Measurements from ENCODE around the gene PPP1R10.

The PPP1R10 gene

DNA sequence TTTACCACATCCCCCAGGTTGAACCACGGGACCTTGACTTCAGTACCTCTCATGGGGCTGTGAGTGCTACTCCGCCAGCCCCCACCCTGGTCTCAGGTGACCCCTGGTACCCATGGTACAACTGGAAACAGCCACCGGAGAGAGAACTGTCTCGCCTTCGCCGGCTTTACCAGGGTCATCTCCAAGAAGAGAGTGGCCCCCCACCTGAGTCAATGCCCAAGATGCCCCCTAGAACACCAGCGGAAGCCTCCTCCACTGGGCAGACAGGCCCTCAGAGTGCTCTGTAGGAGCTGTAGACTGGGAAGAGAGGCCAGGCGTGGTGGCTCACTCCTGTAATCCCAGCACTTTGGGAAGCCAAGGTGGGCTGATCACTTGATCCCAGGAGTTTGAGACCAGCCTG is 8.5 kb upstream of the PPP1R10 start:
- no peak for DNase-seq (ENCODE audit: extremely low read depth in 1 of 2, low read depth in 1 of 2)

DNA sequence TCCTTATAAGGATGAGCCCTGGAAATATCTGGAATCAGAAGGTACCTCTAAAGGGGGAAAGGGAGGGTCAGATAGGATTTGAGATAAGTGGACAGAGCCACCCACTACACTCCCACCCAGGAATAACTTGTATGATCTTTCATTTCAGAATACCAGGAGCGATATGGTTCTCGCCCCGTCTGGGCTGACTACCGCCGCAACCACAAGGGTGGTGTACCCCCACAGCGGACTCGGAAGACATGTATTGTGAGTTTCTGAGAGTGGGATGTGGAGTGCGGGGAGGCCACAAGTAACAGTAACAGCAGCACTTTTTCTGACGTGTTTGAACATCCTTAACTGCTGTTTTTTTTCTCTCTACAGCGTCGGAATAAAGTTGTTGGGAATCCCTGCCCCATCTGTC is 2.5 kb upstream of the PPP1R10 start:
- DNase-seq (ENCODE audit: extremely low read depth in 1 of 2, low read depth in 1 of 2) = no peak

DNA sequence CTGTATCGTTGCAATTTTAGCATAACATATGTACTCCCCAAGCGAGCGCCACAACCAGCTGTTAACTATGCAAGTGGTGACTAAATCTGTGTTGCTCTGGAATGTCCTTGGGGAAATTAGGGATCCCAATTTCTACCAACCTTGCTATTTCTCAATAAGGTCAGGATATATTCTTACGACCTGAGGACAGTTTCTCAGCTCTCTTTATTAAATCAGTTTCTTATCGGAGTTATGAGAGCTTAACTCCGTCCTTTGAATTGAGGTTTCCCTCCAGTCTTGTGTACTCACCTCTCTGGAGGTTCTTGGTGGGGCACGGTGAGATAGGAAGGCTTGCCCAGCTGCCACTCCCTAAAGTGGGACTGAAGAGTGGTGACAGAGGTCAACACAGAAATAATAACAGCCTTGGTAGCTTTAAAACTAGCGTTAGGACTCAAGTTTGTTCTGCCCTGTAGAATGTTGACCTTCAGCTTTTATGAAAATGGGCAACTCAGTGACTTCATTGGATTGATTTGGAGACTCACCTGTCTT is 1.3 kb upstream of the PPP1R10 start:
- no peak for DNase-seq (ENCODE audit: extremely low read depth in 1 of 2, low read depth in 1 of 2)

DNA sequence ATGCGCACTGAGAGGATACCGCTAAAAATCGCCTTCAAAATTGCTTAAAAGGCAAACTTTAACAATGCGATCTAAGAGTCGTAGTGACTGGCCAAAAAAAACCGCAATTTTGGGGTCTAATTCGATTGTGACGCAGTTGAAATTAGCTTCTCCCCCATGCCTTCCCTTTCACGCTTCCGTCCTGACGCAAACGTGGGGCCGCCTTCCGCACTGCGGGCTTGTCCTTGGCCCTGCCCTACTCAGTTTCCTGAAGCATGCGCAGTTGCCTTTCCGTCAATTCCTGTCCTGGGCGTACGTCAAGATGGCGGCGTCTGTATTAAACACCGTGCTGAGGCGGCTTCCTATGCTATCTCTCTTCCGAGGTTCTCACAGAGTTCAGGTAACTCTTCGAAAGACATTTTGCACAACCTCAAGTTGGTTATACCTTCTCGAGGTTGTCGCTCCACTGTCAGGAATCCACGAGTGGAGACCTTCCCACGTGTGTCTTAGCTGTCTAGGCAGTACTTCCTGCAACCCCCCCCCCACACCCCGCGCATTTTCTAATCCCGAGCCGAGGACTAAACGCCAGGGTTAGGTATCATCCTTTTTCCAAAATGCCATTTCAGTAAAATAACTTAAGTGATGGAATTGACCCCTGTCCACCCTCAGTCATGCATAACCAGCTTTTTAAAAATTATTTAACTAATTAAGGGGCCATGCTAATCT is 674 bp upstream of the PPP1R10 start, which contains the start of gene MRPS18B:
MRPS18B (plus strand) TSS at position 276 of the 705 bp plus-strand sequence; CDS start at position 302, 26 bp downstream.
- DNase-seq (ENCODE audit: extremely low read depth in 1 of 2, low read depth in 1 of 2) = peak; percentile 95 to 99

DNA sequence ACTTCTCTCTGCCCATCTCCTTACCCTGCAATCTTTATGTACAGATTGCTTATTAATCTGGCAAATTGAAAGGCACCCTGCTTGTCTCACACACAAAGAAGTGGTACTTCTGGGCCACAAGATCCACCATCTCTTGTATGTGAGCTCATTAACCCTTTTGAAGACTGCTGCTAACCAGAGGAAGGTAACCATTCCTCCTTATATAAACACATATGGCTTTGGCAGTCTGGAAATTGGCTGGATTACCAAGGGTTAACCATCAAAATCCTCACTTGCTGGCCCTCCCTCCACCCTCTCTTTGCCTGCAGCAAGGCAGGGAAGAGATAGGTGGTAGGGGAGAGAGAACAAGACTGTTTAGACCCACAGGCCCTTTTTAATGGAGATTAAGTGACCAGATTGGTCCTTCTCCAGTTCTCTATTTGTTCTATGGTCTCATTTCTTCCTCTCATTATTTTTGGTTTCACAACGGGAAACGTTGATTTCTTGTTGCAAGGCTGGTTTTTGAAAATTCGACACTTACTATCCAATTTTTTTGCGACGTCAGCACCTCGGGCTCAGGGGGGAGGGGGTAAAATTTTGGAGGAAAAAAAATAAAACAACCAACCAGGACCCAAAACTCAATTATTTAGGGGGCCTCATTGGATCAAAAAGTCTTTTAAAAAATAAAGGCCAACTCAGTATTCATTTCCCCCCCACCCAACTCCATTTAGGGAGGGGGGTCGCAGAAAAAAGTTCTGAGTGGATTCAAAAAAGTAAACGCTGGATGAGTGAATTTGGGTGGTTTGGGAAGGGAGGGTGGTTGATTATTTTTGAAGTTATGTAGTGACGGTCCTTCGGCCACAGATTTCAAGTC is 859 bp downstream of the PPP1R10 start:
- no peak for DNase-seq (ENCODE audit: extremely low read depth in 1 of 2, low read depth in 1 of 2)

DNA sequence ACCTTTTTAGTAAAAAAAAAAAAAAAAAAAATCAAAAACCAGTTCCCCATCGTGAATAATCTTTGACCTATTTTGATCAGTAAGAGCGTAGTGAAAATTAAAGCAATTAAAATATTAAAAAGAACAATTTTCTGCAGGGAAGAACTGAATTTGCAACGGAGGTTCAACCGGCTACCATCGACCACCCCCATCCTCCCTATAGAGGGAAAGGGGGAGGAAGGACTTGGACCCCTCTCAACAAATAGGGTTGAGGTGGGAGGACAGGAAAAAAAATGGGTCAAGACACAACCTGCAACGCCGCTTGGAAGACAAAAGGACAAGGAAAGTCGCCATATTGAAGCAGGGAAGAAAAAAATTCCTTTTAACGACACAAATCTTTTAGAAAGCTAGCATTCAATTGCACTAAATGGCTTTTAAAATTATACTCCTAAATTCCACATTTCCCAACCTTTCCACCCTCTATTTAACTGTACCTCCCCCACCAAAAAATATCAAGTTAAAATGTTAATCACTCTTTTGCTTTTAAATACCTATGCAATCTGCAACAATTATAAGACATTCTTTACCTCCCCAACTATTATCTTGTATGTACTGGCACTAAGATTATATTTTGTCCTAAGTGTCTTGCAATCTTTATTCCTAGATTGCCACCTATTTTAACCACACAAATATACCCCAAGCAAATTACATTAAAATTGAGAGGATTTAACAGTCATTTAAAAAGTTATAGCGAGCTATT is 1.7 kb downstream of the PPP1R10 start:
- DNase-seq (ENCODE audit: extremely low read depth in 1 of 2, low read depth in 1 of 2) = no peak

DNA sequence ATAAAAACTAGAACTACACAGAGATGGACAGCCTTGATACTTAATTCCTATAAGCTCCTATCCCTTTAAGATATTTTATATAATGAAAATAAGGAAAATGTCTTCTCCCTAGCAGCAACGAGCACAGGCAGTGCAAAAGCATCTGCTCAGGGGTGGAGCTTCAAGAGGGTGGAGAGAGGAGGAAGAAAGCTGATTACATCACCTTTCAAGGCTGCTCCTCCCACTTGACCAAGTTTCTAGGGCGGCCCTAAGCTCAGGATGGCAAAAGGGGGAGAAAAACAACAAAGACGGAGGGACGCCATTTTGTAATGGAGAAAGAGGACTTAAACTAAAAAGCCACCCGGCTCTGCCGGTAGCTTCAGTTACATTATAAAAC is 2.2 kb downstream of the PPP1R10 start:
- peak; percentile 62 to 78 for DNase-seq (ENCODE audit: extremely low read depth in 1 of 2, low read depth in 1 of 2)

DNA sequence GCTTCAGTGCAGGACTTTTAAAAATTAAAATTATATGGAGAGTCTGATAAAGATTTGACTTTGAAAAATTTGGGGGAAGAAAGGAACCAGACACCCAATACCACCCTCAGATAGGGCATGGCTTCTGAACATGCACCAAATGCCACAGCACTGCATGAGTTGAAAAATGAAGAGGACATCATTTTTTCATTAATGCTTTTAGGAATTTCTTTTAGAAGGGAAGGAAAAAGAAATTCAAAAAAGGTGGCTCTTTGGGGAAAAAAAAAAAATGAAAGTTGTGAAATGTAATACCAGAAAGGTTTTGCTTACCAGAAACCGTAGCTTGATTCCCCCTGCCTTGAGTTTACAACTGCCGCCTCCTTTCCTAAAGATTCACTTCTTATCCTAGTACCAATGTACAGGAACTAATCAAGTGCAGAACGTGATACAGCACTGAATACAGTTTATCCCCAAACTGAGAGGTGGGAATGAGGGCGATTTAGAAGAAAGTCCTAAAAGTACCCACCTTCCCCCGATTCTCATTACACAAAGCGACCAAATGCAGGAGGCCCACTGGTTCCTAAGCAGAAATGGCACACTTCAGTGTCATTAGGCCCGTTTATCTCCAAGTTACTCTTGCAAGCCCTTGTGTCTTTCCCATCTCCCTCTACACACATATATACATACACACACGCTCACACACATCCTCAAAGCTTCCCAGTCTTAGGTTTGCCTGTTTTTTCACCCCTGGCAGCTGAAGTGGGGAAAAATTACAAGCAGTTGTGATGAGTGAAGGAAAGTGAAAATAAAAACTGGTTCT is 2.8 kb downstream of the PPP1R10 start:
- DNase-seq (ENCODE audit: extremely low read depth in 1 of 2, low read depth in 1 of 2) = no peak

DNA sequence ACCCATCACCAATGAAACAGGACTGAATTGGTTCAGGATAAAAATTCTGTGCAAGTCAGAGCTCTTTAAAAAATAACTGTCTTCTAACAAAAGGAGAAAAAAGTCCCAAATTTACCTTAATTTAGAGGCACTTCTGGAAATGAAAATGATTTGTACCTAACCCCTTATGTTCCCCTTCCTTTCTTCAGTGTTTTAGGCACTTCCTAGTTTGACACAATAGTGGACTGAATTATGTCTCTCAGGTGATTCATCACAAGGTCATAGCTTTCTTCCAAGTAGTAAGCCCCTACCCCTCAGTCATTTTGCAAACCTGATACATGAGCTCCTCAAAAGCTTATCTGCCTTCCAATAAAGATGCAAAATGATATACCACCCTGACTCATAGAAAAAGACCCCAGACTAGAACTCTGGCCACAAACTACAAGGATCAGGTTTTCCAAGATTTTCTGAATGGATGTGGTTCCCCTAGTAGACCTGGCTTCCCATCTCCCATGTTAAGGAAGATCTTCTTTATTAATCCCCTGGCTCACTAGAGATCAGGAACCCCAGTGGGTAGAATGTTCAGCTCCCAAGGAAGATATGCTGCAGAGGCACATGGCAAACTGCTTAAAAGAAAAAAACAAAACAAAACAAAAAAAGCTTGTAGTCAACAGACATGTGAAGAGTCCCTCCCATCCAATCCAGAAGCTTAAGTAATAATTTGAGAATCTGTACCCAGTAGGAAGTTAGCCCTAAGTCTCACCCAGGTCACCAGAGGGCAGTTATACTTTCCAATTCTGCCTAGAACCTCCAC is 3.6 kb downstream of the PPP1R10 start:
- DNase-seq (ENCODE audit: extremely low read depth in 1 of 2, low read depth in 1 of 2) = no peak

DNA sequence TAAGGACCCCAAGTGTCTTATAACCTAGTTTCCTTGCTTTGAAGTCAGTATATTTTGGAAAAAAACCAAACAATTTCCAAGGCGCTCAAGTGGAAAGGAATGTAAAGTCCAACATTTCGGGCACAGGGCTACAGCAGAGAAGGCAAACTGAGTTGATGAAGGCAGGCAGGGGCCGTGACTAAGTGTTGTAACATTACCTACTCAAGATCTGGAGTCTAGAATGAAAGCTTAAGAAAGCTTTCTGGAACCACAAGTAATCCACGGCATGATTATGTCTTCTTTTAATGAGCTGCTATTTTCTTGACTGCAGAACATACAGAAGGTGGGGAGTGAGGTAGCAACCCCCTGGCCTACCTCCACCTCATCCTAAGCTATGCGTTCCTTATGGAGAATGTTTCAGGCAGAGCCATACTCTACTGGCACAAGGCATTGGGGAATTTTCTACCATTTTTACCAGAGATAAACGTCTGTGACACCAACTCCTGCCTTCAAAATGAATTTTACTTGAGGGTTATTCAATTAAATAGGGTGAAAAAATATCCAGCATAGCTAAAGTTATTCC is 4.3 kb downstream of the PPP1R10 start:
- no peak for DNase-seq (ENCODE audit: extremely low read depth in 1 of 2, low read depth in 1 of 2)

DNA sequence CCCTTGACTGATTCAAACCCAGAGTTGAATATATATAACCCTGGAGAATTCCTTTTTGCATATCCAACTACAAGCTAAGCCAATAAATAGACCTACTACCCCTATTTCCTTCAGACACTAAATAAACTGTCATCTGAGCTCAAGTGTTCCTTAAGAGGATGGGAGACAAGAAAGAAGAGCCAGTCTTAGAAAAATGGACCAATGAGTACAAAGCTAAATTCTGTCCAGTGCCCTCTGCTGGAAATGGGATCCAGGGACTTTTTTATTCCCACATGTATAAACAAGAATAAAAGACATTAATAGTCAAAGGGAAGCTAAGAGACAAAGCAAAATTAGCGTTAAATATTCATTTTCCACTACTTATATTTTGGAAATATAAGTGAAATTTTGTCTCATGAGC is 4.8 kb downstream of the PPP1R10 start:
- no peak for DNase-seq (ENCODE audit: extremely low read depth in 1 of 2, low read depth in 1 of 2)

DNA sequence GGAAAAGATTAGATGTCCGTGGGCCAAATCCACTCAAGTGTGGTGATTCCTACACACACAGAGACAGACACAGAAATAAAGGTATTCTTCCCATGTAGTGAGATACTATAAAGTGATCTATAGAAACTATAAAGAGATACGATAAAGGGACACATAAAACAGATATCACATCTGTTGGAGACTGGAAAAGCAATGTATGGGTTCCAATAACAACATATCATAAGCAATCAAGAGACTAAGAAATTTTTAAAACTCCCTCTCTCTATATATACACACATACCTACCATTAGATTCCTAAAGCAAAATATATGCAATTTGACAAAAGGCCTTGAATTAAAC is 5.2 kb downstream of the PPP1R10 start:
- no peak for DNase-seq (ENCODE audit: extremely low read depth in 1 of 2, low read depth in 1 of 2)

DNA sequence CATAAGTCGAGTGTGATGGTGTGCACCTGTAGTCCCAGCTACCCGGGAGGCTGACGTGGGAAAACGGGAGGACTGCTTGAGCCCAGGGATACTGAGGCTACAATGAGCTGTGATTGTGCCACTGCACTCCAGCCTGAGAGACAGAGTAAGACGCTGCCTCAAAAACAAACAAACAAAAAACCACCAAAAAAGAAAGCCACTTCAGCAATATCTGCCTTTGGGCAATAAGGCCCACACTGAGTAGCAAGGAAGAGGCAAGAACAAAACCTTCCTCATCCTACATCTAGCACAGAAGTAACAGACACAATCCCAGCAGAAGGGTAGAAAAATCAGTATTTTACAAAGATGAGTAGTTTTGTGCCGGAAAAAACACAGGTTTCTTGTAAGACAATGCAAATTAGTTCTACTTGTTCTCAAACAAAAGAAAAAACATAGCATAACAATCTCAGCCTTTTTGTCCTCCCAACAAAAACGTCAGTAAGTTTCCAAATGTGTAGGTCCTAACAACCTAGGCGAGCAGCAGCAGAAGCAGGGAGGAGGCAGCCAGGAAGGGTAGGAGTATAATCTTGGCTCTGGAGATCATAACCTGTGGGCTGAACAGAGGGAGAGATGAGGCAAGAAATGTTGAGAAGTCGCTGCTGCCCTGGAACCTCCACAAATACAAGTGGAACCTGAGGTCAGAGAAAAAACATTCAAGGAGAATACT is 5.7 kb downstream of the PPP1R10 start:
- DNase-seq (ENCODE audit: extremely low read depth in 1 of 2, low read depth in 1 of 2) = no peak

DNA sequence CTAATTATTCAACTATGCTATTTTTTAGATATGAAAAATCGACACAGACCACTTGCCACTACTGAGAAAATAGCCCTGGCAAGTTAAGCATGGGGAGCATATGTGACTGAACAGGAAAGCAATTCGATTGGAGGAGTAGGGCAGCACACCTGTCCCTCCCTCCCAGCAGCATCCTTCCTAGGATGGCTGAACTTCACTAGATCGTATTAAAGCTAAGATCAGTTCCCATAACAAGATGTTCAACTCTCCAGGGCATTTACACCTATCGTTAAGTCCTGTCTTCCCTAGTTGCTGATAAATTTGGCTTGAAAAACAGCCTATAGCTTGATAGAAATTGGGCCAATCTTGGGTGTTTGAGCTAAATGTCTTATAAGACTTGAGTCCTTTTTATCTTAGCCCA is 7.0 kb downstream of the PPP1R10 start:
- DNase-seq (ENCODE audit: extremely low read depth in 1 of 2, low read depth in 1 of 2) = no peak

DNA sequence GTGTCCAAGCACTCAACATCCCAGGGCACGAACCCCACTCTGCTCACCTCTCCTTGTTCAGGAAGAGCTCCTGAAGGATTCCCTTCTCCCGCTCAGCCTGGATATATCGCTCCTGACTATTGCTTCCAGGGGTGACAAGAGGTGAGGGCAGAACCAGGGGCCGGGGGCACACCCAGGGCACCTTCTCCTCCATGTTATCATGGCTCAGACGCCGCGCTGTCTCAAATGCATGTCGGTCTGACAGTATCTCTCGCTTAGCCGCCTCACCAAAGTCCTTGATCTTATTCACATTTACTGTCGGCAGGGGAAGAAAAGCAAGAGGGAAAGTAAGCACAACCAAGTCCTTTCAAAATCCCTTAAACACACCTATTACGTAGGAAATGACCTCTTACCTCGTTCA is 13.1 kb downstream of the PPP1R10 start:
- DNase-seq (ENCODE audit: extremely low read depth in 1 of 2, low read depth in 1 of 2) = no peak

DNA sequence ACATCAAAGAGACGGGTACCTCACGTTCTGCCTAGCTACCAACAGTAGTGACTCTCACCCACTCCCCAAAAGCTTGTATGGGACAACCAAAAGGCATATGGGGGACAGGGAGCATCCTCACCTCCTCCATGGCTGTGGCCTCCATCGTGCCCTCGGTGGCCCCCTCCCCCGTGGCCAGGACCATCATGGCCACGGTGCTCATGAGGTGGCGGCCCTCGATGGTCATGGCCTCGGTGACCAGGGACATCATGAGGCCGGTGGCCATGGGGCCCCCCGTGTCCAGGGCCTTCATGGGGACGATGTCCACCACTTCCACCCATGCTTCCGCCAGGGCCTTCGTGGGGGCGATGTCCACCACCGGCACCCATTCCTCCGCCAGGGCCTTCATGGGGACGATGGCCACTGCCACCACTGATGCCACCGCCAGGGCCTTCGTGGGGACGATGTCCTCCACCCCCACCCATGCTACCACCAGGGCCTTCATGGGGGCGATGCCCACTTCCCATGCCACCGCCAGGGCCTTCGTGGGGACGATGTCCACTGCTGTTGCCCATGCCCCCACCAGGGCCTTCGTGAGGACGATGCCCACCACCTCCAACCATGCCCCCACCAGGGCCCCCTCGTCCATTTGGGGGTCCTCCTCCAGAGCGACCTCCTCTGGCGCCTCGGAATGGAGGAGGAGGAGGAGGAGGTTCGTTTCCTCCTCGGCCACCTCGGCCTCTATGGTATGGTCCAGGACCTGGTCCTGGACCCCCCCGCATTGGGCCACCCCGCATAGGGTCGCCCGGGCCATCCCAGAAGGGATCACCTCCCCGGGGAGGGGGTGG is 15.0 kb downstream of the PPP1R10 start:
- DNase-seq (ENCODE audit: extremely low read depth in 1 of 2, low read depth in 1 of 2) = no peak

DNA sequence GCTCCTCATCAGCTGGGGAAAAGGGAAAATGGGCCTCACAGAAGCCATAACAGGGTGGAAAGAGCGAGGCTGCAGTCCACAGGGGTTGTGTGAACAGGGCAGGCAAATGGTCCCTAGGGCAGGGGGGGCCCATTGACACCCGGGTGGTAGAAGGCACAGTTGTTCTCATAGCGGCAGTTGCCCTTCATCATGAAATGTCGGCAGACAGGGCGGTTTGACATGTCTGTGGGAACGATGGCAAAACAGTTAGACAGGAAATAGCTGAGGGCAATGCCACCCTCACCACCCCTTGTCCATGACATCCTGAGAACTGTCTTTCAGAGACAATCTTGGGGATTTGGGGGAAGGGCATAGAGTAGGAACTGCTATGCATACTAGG is 15.6 kb downstream of the PPP1R10 start:
- no peak for DNase-seq (ENCODE audit: extremely low read depth in 1 of 2, low read depth in 1 of 2)

DNA sequence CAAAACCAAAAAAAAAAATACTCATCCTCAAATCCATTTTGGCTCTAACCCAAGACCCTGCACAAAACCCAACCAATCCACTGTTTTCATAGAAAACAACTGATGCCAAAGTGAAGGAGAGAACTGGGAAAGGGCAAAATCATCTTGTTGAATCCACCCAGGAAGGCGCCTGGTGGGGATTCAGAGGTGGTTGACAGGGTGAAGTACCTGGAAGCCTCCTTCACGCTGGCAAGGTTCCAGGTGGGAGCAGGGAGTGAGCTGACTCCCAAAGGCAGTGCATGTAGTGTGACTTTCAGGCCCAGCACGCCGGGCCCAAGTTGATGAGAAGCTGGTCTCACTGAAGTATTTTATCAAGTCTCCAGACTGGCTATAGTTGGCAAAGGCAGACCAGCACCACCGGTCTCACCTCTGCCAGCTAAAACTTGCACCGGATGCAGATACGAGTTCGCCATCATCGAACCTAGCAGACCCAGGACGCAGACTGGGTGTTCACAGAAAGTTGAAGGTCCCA is 16.5 kb downstream of the PPP1R10 start:
- DNase-seq (ENCODE audit: extremely low read depth in 1 of 2, low read depth in 1 of 2) = no peak

All from activated CD8-positive, alpha-beta memory T cell treated with anti-CD3 and anti-CD28 coated beads for 1 hour (primary cell).